ENCODE measurements around the gene ATXN1.

DNA sequence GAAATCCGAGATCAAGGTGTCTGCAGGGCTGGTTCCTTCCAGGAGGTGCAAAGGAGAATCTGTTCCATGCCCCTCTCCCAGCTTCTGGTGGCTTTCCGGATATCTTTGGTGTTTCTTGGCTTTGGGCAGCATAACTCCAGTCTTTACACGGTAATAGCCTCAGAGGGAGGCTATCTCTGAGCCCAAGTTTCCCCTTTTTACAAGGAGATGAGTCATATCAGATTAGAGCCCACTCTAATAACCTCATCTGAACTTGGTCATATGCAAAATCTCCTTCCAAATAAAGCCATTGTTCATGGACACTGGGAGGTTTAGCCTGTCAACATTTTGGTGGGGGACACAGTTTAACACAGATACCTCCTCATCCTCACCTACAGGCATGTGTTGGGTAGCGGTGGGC, 213.7 kb downstream of the ATXN1 start:
- TF ChIP-seq, protein P1, sequence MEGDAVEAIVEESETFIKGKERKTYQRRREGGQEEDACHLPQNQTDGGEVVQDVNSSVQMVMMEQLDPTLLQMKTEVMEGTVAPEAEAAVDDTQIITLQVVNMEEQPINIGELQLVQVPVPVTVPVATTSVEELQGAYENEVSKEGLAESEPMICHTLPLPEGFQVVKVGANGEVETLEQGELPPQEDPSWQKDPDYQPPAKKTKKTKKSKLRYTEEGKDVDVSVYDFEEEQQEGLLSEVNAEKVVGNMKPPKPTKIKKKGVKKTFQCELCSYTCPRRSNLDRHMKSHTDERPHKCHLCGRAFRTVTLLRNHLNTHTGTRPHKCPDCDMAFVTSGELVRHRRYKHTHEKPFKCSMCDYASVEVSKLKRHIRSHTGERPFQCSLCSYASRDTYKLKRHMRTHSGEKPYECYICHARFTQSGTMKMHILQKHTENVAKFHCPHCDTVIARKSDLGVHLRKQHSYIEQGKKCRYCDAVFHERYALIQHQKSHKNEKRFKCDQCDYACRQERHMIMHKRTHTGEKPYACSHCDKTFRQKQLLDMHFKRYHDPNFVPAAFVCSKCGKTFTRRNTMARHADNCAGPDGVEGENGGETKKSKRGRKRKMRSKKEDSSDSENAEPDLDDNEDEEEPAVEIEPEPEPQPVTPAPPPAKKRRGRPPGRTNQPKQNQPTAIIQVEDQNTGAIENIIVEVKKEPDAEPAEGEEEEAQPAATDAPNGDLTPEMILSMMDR (IDR thresholded peaks at IDR 0.05), result no peak
- TF ChIP-seq MYC (IDR thresholded peaks at IDR 0.05; ENCODE audit: borderline replicate concordance, low read length) (no peak), KDM5A (IDR thresholded peaks at IDR 0.05) (no peak), ZFP36 (IDR thresholded peaks at IDR 0.05; ENCODE audit: borderline replicate concordance, partially characterized antibody) (no peak), JUN (IDR thresholded peaks at IDR 0.05) (no peak), MAFK (IDR thresholded peaks at IDR 0.05; ENCODE audit: partially characterized antibody) (no peak), POLR2A (IDR thresholded peaks at IDR 0.05; ENCODE audit: low read length) (no peak), SREBF2 (IDR thresholded peaks at IDR 0.05) (no peak), HOXA7 (CRISPR knock-in tag; IDR thresholded peaks at IDR 0.05) (no peak), CHD2 (IDR thresholded peaks at IDR 0.05; ENCODE audit: low read length, partially characterized antibody) (no peak), SMC3 (IDR thresholded peaks at IDR 0.05) (no peak), JUNB (IDR thresholded peaks at IDR 0.05) (no peak), CEBPB (IDR thresholded peaks at IDR 0.05) (no peak)
- TF ChIP-seq, protein P2, sequence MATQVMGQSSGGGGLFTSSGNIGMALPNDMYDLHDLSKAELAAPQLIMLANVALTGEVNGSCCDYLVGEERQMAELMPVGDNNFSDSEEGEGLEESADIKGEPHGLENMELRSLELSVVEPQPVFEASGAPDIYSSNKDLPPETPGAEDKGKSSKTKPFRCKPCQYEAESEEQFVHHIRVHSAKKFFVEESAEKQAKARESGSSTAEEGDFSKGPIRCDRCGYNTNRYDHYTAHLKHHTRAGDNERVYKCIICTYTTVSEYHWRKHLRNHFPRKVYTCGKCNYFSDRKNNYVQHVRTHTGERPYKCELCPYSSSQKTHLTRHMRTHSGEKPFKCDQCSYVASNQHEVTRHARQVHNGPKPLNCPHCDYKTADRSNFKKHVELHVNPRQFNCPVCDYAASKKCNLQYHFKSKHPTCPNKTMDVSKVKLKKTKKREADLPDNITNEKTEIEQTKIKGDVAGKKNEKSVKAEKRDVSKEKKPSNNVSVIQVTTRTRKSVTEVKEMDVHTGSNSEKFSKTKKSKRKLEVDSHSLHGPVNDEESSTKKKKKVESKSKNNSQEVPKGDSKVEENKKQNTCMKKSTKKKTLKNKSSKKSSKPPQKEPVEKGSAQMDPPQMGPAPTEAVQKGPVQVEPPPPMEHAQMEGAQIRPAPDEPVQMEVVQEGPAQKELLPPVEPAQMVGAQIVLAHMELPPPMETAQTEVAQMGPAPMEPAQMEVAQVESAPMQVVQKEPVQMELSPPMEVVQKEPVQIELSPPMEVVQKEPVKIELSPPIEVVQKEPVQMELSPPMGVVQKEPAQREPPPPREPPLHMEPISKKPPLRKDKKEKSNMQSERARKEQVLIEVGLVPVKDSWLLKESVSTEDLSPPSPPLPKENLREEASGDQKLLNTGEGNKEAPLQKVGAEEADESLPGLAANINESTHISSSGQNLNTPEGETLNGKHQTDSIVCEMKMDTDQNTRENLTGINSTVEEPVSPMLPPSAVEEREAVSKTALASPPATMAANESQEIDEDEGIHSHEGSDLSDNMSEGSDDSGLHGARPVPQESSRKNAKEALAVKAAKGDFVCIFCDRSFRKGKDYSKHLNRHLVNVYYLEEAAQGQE (IDR thresholded peaks at IDR 0.05), result no peak
